ENCODE results near the gene STYX.

GRCh38 chr14:52806115-52806514, 76.1 kb downstream of the STYX start:
- TF ChIP-seq CTCF (IDR thresholded peaks at IDR 0.05; ENCODE audit: low read depth, low read length) = no peak
- TF ChIP-seq EZH2phosphoT487 (IDR thresholded peaks at IDR 0.05; ENCODE audit: low read depth) = no peak

All from OCI-LY3 (cell line).